Measurements from ENCODE around the gene NTM.

DNA sequence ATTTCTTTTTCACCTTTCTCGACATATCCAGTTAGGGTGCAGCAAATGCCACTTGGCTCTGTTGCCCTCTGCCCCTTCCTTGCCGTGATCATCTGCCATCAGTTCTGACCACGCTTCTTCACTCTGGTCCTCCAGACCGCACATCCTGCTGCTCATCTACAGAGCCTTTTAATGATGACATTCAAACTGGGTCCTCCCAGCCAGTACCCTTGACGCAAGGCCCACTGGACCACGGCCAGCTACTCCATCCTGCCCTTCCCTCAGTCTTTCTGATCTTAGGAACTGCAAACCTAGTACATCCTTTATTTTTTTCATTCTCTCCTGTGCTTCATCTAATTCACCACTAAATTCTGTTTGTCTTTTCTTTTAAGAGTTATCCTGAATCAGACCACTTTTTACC is 551.8 kb downstream of the NTM start:
- no peak for TF ChIP-seq ZNF626 (tag by site-specific recombination; IDR thresholded peaks at IDR 0.05)
- TF ChIP-seq, protein P1, sequence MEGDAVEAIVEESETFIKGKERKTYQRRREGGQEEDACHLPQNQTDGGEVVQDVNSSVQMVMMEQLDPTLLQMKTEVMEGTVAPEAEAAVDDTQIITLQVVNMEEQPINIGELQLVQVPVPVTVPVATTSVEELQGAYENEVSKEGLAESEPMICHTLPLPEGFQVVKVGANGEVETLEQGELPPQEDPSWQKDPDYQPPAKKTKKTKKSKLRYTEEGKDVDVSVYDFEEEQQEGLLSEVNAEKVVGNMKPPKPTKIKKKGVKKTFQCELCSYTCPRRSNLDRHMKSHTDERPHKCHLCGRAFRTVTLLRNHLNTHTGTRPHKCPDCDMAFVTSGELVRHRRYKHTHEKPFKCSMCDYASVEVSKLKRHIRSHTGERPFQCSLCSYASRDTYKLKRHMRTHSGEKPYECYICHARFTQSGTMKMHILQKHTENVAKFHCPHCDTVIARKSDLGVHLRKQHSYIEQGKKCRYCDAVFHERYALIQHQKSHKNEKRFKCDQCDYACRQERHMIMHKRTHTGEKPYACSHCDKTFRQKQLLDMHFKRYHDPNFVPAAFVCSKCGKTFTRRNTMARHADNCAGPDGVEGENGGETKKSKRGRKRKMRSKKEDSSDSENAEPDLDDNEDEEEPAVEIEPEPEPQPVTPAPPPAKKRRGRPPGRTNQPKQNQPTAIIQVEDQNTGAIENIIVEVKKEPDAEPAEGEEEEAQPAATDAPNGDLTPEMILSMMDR (tag by site-specific recombination; IDR thresholded peaks at IDR 0.05): no peak
- no peak for TF ChIP-seq TCF7L2 (IDR thresholded peaks at IDR 0.05; ENCODE audit: borderline replicate concordance, low read depth, low read length)
- TF ChIP-seq ZNF701 (tag by site-specific recombination; IDR thresholded peaks at IDR 0.05): no peak
- TF ChIP-seq, protein P2, sequence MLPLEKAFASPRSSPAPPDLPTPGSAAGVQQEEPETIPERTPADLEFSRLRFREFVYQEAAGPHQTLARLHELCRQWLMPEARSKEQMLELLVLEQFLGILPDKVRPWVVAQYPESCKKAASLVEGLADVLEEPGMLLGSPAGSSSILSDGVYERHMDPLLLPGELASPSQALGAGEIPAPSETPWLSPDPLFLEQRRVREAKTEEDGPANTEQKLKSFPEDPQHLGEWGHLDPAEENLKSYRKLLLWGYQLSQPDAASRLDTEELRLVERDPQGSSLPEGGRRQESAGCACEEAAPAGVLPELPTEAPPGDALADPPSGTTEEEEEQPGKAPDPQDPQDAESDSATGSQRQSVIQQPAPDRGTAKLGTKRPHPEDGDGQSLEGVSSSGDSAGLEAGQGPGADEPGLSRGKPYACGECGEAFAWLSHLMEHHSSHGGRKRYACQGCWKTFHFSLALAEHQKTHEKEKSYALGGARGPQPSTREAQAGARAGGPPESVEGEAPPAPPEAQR (tag by site-specific recombination; IDR thresholded peaks at IDR 0.05): no peak
- TF ChIP-seq REPIN1 (tag by site-specific recombination; IDR thresholded peaks at IDR 0.05; ENCODE audit: low read depth): no peak
- TF ChIP-seq, protein P3, sequence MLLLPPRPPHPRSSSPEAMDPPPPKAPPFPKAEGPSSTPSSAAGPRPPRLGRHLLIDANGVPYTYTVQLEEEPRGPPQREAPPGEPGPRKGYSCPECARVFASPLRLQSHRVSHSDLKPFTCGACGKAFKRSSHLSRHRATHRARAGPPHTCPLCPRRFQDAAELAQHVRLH (tag by site-specific recombination; IDR thresholded peaks at IDR 0.05): no peak

Measured in HEK293 (cell line).